IgD-negative memory B cell (primary cell): ENCODE data around the gene XCL2. TPM values are rescaled to one million over a fixed set of nuclear protein-coding genes. Genes with fewer than 3 reads are reported as not detected.

Experiments
- H3K27ac Mint-ChIP-seq, 3 donors: one replicate each; pipeline ENCODE4 v1.8.0; 2020 to 2022; ENCODE audit warnings: mild to moderate bottlenecking in 3 of 3, mixed read lengths in 3 of 3, moderate library complexity in 1 of 3
- H3K27me3 Mint-ChIP-seq: one replicate; pipeline ENCODE4 v1.8.0; 2021; ENCODE audit warnings: mixed read lengths
- H3K36me3 Mint-ChIP-seq: one replicate; pipeline ENCODE4 v1.8.0; 2020; ENCODE audit warnings: mild to moderate bottlenecking, mixed read lengths
- H3K4me1 Mint-ChIP-seq, 3 donors: one replicate each; pipeline ENCODE4 v1.8.0; 2020 to 2022; ENCODE audit warnings: mixed read lengths in 3 of 3, mild to moderate bottlenecking in 1 of 3
- H3K4me3 Mint-ChIP-seq, 4 donors: one replicate each; pipeline ENCODE4 v1.8.0; 2020 to 2022; ENCODE audit warnings: mild to moderate bottlenecking in 4 of 4, mixed read lengths in 4 of 4, moderate library complexity in 3 of 4
- H3K9me3 Mint-ChIP-seq, 3 donors: one replicate each; pipeline ENCODE4 v1.8.0; 2020 to 2021; ENCODE audit warnings: mixed read lengths in 3 of 3, mild to moderate bottlenecking in 1 of 3
- polyA plus RNA-seq: library from polyadenylated mRNA; unstranded; fragments of 300-500 nt; fragmentation: Illumina TruSeq; gene quantifications from one replicate; pipeline ENCODE4 v1.2.3, GENCODE V29; 2021

XCL2 gene
- polyA plus RNA-seq, 1 donor from 2014 or later, result 2.5 TPM

- Mint-ChIP-seq H3K4me1 (no peaks in the 10 kb centered on the region), H3K27ac (no peak overlapping the region), H3K27me3 (peaks cover 2% of the 10 kb centered on the region), H3K4me3 (peak overlapping the region in 1 of 4 donors; percentile 55), H3K9me3 (no peaks in the 10 kb centered on the region), H3K36me3 (no peaks in the 10 kb centered on the region)
Observed at GRCh38 chr1:168512864-168513595, 30.8 kb downstream of the XCL2 start.

DNA sequence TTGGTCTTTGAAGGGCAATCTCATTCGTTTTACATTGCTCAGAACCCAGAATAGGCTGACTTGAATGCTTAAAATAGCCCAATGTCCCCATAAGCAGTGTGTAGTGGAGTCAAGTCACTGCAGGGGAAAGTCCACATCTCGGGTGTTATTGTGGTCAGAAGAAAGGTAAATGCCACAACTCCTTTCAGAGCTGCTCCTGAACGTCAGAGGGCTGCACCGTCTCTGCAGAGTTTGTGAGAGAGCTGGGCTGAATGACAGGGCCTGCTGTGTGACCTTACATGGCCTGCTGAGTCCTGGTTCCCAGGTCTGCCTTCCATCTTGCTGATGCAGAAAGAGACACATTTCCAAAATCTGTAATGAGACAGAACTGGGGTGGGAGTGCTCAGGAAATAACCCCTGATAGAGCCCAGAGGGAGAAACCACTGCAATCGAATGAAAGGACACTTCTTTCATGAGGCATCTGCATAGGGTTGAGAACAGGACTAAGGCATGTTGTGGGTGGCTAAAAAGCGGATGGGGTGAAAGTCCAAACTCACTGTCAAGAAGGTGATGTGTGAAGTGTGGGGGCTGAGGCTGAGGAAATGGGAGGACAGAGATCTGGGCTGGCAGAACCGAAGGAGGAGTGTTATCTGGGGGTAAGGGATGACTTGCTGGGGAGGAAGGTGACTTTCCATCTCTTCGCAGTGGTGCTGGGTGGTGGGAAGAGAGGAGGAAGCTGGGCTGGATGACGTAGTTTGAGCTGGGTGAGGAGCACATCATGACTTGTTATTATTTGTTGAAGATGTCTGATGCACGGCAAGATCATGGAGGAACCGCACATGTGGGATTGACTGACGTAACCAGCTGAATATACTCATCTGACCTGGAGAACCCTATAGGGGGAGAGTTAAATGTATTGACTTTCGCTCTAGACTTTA, 33.7 kb downstream of the XCL2 start:
- Mint-ChIP-seq H3K27ac (no peak overlapping the region), H3K4me3 (no peak overlapping the region)

DNA sequence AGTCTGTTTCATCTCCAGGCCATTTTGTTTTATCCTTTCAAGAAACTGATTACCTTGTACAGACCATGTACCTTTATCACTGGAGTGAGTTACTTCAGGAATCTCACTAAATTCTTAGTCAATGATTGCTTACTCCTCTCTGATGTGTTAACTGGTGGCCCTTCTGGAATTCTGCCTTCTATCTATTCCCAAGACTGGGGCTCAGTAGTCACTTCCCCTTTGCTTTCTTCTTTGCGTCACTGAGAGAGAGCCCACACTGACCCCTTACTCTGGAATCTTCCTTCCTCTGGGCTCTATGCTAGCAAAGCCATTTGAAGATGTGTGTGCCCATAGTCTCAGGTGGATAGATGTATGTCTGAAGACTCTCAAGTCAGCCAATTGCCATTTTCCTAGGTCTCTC, 34.6 kb downstream of the XCL2 start:
- H3K36me3 Mint-ChIP-seq, result no peaks in the 10 kb centered on the region
- peaks cover 5% of the 10 kb centered on the region for H3K27me3 Mint-ChIP-seq
- no peak overlapping the region for H3K27ac Mint-ChIP-seq
- no peak overlapping the region for H3K4me3 Mint-ChIP-seq
- no peaks in the 10 kb centered on the region for H3K4me1 Mint-ChIP-seq
- H3K9me3 Mint-ChIP-seq, result no peaks in the 10 kb centered on the region

More for the DNA sequence above, 33.7 kb downstream of the XCL2 start:
- H3K27me3 Mint-ChIP-seq, result peaks cover 2% of the 10 kb centered on the region
- no peaks in the 10 kb centered on the region for H3K36me3 Mint-ChIP-seq
- H3K4me1 Mint-ChIP-seq, result no peaks in the 10 kb centered on the region
- H3K9me3 Mint-ChIP-seq, result no peaks in the 10 kb centered on the region

GRCh38 chr1:168507828-168508227, 36.0 kb downstream of the XCL2 start:
- no peaks in the 10 kb centered on the region for H3K4me1 Mint-ChIP-seq
- no peak overlapping the region for H3K4me3 Mint-ChIP-seq
- H3K27me3 Mint-ChIP-seq, result peaks cover 5% of the 10 kb centered on the region
- no peaks in the 10 kb centered on the region for H3K36me3 Mint-ChIP-seq
- H3K27ac Mint-ChIP-seq, result no peak overlapping the region
- H3K9me3 Mint-ChIP-seq, result no peaks in the 10 kb centered on the region

DNA sequence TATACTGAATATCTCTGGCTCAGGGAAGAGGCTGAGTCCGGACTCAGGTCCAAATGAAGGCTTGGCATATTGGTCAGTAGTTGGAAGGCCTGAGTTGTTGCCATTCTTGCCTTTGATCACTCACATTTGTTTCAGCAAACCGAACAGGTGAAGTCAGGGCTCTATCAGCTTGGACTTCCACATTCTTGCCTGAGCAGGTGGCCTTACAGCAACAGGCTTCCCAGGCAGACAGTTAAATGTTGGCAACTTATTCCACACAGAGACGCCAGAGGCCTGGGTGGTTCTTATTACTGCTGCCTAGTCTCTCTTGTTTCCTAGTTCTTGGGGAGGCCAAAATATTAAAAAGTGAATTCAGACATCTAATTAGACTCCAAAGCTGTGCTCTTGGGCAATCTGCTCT, 36.6 kb downstream of the XCL2 start:
- Mint-ChIP-seq H3K27ac (no peak overlapping the region), H3K9me3 (no peaks in the 10 kb centered on the region), H3K4me1 (no peaks in the 10 kb centered on the region), H3K36me3 (no peaks in the 10 kb centered on the region), H3K4me3 (no peak overlapping the region), H3K27me3 (peaks cover 5% of the 10 kb centered on the region)

- Mint-ChIP-seq H3K4me3 (no peak overlapping the region), H3K9me3 (no peaks in the 10 kb centered on the region), H3K36me3 (no peaks in the 10 kb centered on the region), H3K4me1 (no peaks in the 10 kb centered on the region), H3K27me3 (peaks cover 4% of the 10 kb centered on the region), H3K27ac (no peak overlapping the region)
Observed at GRCh38 chr1:168506204-168506819, 37.5 kb downstream of the XCL2 start.

DNA sequence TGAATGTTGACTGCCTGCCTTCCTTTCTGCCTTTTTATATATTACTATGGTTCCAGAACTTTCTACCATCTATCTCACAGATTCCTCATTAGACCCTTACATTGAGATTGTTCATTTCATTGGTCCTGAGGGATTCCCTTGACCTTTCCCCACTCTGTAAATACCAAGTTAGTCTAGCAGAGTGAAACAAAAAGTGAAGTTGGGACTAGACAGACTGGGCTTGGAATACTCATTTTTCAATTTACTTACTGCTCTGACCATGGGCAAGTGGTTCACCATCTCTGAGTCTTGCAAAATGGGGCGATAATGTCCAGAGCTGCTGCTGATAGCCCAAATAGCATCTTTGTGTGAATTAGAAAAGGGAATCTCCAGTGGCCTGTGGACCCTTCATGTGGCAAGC, 38.8 kb downstream of the XCL2 start:
- H3K4me3 Mint-ChIP-seq, result no peak overlapping the region
- H3K4me1 Mint-ChIP-seq, result no peaks in the 10 kb centered on the region
- H3K27ac Mint-ChIP-seq, result no peak overlapping the region
- no peaks in the 10 kb centered on the region for H3K9me3 Mint-ChIP-seq
- peaks cover 3% of the 10 kb centered on the region for H3K27me3 Mint-ChIP-seq
- H3K36me3 Mint-ChIP-seq, result no peaks in the 10 kb centered on the region

- peaks cover 3% of the 10 kb centered on the region for H3K27me3 Mint-ChIP-seq
- H3K4me3 Mint-ChIP-seq, result no peak overlapping the region
- H3K36me3 Mint-ChIP-seq, result no peaks in the 10 kb centered on the region
- H3K27ac Mint-ChIP-seq, result no peak overlapping the region
- no peaks in the 10 kb centered on the region for H3K4me1 Mint-ChIP-seq
- no peaks in the 10 kb centered on the region for H3K9me3 Mint-ChIP-seq
Observed at GRCh38 chr1:168504064-168504837, 39.5 kb downstream of the XCL2 start.

- Mint-ChIP-seq H3K9me3 (no peaks in the 10 kb centered on the region), H3K27me3 (peaks cover under 1% of the 10 kb centered on the region), H3K4me1 (no peaks in the 10 kb centered on the region), H3K27ac (no peak overlapping the region), H3K4me3 (no peak overlapping the region), H3K36me3 (peaks cover 1% of the 10 kb centered on the region)
Observed at GRCh38 chr1:168499688-168500049, 44.1 kb downstream of the XCL2 start.

DNA sequence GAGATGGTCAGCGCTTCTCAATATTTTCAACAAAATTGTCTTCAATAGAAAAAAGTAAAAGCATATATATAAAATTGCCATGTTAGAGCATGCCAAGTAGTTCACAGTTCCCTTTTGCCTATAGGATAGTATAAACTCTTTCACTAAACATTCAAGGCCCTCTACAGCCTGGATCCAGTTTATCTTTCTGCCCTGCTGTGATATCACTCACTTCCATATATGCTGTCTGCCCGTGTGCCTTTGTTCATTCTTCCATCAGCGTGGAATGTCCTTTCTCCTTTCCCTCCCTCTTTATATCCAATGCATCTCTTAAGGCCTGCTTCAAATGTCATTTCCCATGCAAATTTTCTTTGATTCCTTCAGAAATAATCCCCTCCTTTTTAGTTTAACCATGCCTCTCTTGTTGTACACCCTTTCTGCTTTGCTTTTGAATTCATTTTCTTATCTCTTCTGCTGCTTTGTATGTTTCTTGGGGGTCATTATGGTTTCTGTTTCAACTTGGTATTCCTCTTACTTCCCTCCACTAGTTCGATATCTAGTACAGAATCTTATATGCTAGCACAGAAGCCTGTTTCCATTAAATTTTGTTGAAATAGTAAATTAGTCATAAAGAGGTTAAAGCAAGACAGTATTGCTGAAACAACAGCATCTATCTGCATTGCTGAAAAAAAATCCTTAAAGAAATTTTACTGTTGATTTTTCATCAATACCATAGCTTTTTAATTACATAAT, 44.7 kb downstream of the XCL2 start:
- no peaks in the 10 kb centered on the region for H3K4me1 Mint-ChIP-seq
- no peaks in the 10 kb centered on the region for H3K9me3 Mint-ChIP-seq
- no peak overlapping the region for H3K4me3 Mint-ChIP-seq
- H3K27me3 Mint-ChIP-seq, result no peaks in the 10 kb centered on the region
- peaks cover 1% of the 10 kb centered on the region for H3K36me3 Mint-ChIP-seq
- H3K27ac Mint-ChIP-seq, result no peak overlapping the region

GRCh38 chr1:168498159-168498631, 45.6 kb downstream of the XCL2 start:
- Mint-ChIP-seq H3K27me3 (peaks cover 5% of the 10 kb centered on the region), H3K36me3 (peaks cover 1% of the 10 kb centered on the region), H3K4me3 (no peak overlapping the region)

GRCh38 chr1:168497376-168497950, 46.3 kb downstream of the XCL2 start:
- H3K4me3 Mint-ChIP-seq, result no peak overlapping the region
- H3K9me3 Mint-ChIP-seq, result no peaks in the 10 kb centered on the region
- H3K27me3 Mint-ChIP-seq, result peaks cover 5% of the 10 kb centered on the region
- H3K36me3 Mint-ChIP-seq, result peaks cover 1% of the 10 kb centered on the region
- H3K27ac Mint-ChIP-seq, result no peak overlapping the region
- no peaks in the 10 kb centered on the region for H3K4me1 Mint-ChIP-seq

More at GRCh38 chr1:168498159-168498631, 45.6 kb downstream of the XCL2 start:
- Mint-ChIP-seq H3K4me1 (no peaks in the 10 kb centered on the region), H3K27ac (no peak overlapping the region), H3K9me3 (no peaks in the 10 kb centered on the region)

GRCh38 chr1:168491527-168492164, 52.2 kb downstream of the XCL2 start:
- H3K4me1 Mint-ChIP-seq, result no peaks in the 10 kb centered on the region

More at GRCh38 chr1:168491527-168492164, 52.2 kb downstream of the XCL2 start:
- Mint-ChIP-seq H3K27ac (no peak overlapping the region), H3K27me3 (peaks cover 5% of the 10 kb centered on the region), H3K36me3 (no peaks in the 10 kb centered on the region), H3K9me3 (peaks cover 0 to 5% (median 0%) of the 10 kb centered on the region in 3 donors), H3K4me3 (no peak overlapping the region)
